ENCODE data around the gene DEPDC5.
"Not testable (repeated sequence)": the region's sequence is repeated elsewhere in the genome, so short reads cannot be mapped to it uniquely, and the experiment has no call there.

DEPDC5 gene

GRCh38 chr22:31749636-31750364 lies 4.0 kb upstream of the DEPDC5 start, which contains the start of gene PRR14L:
PRR14L (minus strand) TSS chr22:31750132; CDS start chr22:31738860, 11,272 bp downstream.
- DNase-seq, result peak; percentile 78

DNA sequence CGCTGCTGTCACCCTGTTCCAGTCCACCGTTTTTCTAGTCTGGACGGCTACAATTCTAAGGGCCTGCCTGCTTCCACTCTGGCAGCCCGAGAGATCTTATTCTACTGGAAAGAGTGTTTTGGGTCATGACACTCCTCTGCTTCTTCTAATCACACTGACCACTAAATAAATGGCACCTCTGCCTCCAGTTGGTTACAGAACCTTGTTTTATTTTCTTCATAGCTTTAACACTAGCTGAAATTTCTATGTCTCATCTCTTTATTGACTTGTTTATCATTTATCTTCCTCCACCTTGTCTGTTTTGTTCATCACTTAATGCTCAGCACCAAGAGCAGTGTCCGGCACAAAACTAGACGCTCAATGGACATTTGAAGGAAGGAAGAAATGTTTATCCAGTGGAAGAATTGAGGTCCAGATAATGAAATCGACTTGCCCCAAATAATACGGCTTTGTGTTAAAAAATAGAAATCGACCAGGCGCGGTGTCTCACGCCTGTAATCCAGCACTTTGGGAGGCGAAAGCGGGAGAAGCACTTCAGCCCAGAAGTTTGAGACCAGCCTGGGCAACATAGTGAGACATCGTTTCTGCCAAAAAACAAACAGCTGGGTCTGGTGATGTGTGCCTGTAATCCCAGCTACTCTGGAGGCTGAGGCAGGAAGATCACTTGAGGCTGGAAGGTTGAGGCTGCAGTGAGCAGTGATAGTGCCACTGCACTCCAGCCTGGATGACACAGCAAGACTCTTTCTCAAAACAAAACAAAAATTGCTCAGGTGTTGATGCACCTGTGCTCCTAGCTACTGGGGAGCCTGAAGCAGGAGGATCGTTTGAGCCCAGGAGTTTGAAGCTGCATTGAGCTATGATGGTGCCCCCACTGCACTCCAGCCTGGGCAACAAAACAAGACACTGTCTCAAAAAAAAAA lies 3.2 kb upstream of the DEPDC5 start:
- DNase-seq, result no peak

GRCh38 chr22:31752096-31752847 lies 1.5 kb upstream of the DEPDC5 start:
- DNase-seq, result no peak

DNA sequence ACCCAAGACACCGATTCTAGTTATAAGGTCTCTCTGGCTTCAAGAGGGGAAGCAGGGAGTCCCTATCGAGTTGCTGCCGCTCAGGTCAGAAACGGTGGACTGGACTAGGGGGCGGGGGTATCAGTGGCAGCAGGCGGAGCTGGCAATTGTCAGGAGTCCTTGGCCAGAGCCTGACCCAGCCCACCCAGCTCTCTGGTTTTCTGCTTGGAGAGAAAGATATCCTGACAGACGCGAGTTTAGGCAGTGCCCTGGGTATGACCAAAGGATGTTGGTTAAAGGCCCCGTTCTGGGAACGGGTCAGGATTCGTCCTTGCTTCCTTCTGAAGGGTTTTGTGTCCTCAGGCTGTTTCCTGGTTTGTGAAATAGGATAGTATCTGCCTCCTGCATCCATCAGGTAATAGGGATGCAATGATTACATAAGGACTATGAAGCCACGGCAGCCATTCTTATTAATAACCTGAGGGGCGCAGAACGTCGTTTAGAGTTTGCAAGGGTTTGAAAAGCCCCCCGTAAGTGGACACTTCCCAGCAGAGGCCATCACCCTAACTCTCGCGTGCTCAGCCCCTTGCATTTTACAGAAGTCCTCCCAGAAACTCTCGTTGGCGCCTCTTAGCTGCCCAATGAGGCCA lies 700 bp upstream of the DEPDC5 start:
- no peak for DNase-seq

DNA sequence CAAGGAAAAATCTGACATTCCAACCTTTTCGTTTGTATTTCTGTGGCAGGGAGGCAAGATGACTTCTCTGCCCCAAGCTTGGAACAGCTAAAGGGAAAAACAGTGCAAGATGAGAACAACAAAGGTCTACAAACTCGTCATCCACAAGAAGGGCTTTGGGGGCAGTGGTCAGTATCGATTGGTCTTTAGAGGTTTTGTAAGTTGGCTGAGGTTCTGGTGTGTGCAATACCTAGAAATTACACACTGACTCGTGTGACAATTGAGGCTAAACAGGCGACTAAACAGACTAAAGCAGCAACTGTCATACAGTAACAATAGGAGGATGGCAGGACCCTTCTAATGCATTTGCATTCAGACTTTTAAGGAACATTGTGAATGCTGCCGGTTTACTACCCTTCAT lies 994 bp downstream of the DEPDC5 start:
- no peak for DNase-seq

GRCh38 chr22:31757265-31757664 lies 3.4 kb downstream of the DEPDC5 start:
- DNase-seq, result no peak

GRCh38 chr22:31758860-31759259 lies 5.0 kb downstream of the DEPDC5 start:
- not testable (repeated sequence) for DNase-seq

DNA sequence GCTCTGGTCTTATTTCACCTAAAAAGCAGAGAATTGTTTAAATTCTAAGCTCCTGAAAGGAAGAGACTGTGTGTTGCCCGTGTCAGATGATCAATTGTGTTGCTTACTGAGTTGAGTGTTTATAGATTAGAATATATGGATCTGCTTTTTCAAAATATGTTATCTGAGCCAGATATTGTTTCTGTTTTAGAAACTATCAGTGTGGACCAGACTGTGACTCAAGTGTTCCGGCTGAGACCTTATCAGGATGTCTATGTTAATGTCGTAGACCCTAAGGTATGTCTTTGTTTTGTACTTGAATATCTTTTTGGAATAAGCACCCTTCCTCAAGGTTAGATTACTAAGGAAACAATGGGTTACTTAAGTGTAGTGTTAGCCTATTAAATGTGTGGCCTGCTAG lies 11.0 kb downstream of the DEPDC5 start:
- no peak for DNase-seq

GRCh38 chr22:31768422-31769059 lies 14.7 kb downstream of the DEPDC5 start:
- DNase-seq, result no peak

DNA sequence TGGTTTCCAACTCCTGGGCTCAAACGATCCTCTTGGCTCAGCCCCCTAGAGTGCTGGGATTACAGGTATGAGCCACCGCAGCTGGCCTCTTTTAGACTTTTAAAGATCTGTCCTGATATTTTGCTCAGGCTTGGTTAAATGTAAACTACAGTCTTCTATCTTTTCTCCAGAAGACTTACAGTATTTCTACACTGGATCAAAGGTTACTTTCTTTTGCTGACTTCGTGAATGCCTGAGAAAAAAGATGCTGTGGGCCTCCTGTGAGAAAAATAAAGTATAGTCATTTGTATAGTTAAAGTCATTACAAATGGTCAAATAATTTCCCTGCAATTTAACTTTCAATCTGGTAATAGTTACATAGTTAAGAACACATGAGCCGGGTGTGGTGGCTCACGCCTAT lies 19.6 kb downstream of the DEPDC5 start:
- DNase-seq, result no peak

GRCh38 chr22:31776231-31776630 lies 22.4 kb downstream of the DEPDC5 start:
- no peak for DNase-seq

GRCh38 chr22:31789803-31790202 lies 36.0 kb downstream of the DEPDC5 start:
- DNase-seq, result no peak

- no peak for DNase-seq
Observed at GRCh38 chr22:31790240-31790639, 36.4 kb downstream of the DEPDC5 start.

DNA sequence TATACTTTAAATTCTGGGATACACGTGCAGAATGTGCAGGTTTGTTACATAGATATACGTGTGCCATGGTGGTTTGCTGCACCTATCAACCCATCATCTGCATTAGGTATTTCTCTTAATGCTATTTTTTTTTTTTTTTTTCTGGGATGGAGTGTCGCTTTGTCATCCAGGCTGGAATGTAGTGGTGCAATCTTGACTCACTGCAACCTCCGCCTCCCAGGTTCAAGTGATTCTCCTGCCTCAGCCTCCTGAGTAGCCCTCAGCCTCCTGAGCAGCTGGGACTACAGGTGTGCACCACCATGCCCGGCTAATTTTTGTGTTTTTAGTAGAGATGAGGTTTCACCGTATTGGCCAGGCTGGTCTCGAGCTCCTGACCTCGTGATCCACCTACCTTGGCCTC lies 45.5 kb downstream of the DEPDC5 start:
- not testable (repeated sequence) for DNase-seq

DNA sequence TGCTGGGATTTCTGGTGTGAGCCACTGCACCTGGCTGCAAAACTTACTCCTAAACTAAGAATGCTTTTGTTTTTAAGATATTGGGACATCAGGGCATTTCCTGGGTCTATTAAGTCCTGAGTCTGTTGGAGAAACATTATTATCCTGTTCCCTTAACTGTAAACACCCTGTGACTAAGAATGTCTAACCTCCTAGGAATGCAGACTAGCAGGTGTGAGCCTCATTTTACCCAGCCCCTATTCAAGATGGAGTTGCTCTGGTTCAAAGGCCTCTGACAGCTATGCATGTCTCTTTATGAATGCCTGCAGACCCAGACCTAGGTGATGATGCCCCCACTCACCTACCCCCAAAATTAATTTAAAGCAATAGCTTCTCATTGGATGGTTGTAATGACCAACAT lies 46.2 kb downstream of the DEPDC5 start:
- no peak for DNase-seq

DNA sequence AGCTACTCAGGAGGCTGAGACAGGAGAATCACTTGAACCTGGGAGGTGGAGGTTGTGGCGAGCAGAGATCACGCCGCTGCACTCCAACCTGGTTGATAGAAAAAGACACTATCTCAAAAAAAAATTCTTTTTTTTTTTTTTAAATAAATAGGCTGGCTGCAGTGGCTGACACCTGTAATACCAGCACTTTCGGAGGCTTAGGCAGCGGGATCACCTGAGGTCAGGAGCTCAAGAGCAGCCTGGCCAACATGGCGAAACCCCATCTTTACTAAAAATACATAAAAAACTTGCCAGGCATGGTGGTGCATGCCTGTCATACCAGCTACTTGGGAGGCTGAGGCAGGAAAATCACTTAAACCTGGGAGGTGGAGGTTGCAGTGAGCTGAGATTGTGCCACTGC lies 47.0 kb downstream of the DEPDC5 start:
- DNase-seq, result not testable (repeated sequence)

DNA sequence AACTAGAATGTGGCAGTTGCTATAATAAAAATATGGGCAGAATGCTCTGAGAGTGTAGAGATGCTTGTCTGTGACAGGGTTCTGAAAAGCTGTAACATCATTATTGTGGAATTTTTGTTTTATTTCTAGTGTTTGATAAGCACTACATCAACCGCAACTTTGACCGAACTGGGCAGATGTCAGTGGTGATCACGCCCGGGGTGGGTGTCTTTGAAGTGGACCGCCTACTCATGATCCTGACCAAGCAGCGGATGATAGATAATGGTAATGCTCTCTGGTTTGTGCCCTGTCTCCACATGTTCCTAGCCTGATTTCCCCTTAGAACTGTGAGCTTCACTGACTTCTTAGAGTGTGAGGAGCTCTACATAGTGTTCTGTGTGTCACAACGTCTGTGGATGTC lies 48.8 kb downstream of the DEPDC5 start:
- no peak for DNase-seq

GRCh38 chr22:31806751-31807150 lies 52.9 kb downstream of the DEPDC5 start:
- no peak for DNase-seq

- DNase-seq, result no peak
Observed at GRCh38 chr22:31812977-31813605, 59.3 kb downstream of the DEPDC5 start.

DNA sequence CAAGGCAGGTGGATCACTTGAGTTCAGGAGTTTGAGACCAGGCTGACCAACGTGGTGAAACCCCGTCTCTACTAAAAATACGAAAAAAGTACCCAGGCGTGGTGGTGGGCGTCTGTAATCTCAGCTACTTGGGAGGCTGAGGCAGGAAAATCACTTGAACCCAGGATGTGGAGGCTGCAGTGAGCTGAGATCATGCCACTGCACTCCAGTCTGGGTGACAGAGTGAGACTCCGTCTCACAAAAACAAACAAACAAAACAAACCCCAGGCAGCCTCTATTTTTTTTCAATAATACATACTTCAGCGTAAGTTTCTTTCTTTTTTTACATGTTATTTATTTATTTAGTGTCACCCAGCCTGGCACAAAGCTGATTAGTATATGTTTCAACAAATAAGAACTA lies 60.1 kb downstream of the DEPDC5 start:
- not testable (repeated sequence) for DNase-seq

DNA sequence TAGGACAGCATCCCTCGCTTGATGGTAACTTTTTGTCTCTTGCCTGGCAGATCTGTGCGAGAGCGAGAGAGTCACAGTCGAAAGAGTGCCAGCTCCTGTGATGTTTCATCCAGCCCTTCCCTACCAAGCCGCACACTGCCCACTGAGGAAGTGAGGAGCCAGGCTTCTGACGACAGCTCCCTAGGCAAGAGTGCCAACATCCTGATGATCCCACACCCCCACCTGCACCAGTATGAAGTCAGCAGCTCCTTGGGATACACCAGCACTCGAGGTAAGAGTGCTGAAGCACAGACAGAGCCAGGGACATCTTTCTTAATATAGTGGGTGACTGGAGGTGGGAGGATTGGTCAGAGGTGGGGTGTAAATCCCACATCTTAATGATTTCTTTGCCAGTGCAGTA lies 61.1 kb downstream of the DEPDC5 start:
- no peak for DNase-seq

GRCh38 chr22:31815383-31815814 lies 61.6 kb downstream of the DEPDC5 start:
- DNase-seq, result not testable (repeated sequence)
